Neural progenitor cell (in vitro differentiated cells): ENCODE measurements around the gene PYDC1. TPM values are rescaled to one million over a fixed set of nuclear protein-coding genes. Genes with fewer than 3 reads are reported as not detected.
A peak's percentile ranks its signal among the peaks of the same experiment; 100 is the strongest.

Experiments
- DNase-seq: peaks from one replicate; pipeline ENCODE4 v3.0.0-alpha.2; 2016; ENCODE audit warnings: low spot score
- H2AFZ ChIP-seq: fragments of 200-600 bp; sonication (generic); replicated peaks from 2 replicates; pipeline ENCODE4 v1.6.1; 2016; ENCODE audit warnings: antibody characterized with exemption
- H3F3A ChIP-seq: fragments of 200-600 bp; sonication (generic); 2 replicates; pipeline ENCODE4 v1.6.1; 2016; ENCODE audit warnings: antibody characterized with exemption, low read depth
- H3K27ac ChIP-seq: fragments of 200-600 bp; sonication (generic); 2 replicates; pipeline ENCODE4 v1.5.1; 2016; ENCODE audit warnings: mild to moderate bottlenecking
- H3K27me3 ChIP-seq: fragments of 200-600 bp; sonication (generic); 2 replicates; pipeline ENCODE4 v1.6.1; 2016; ENCODE audit warnings: mild to moderate bottlenecking, moderate library complexity
- H3K36me3 ChIP-seq: fragments of 200-600 bp; sonication (generic); 2 replicates; pipeline ENCODE4 v1.5.1; 2016
- H3K4me1 ChIP-seq: fragments of 200-600 bp; sonication (generic); 2 replicates; pipeline ENCODE4 v1.6.1; 2016; ENCODE audit warnings: mixed run types
- H3K4me2 ChIP-seq: fragments of 200-600 bp; sonication (generic); 2 replicates; pipeline ENCODE4 v1.6.1; 2016
- H3K4me3 ChIP-seq: fragments of 200-600 bp; sonication (generic); 2 replicates; pipeline ENCODE4 v1.5.1; 2016
- H3K79me2 ChIP-seq: fragments of 200-600 bp; sonication (generic); 2 replicates; pipeline ENCODE4 v1.6.1; 2016; ENCODE audit warnings: low read depth
- H3K9ac ChIP-seq: fragments of 200-600 bp; sonication (generic); 2 replicates; pipeline ENCODE4 v1.6.1; 2016
- H3K9me3 ChIP-seq: fragments of 200-600 bp; sonication (generic); 2 replicates; pipeline ENCODE4 v1.5.1; 2016; ENCODE audit warnings: low read depth
- H4K20me1 ChIP-seq: fragments of 200-600 bp; sonication (generic); 2 replicates; pipeline ENCODE4 v1.6.1; 2016; ENCODE audit warnings: low read depth
- H3K27ac Mint-ChIP-seq: 3 replicates; pipeline ENCODE4 v1.8.0; 2021; ENCODE audit warnings: mixed read lengths
- H3K27me3 Mint-ChIP-seq: 2 replicates; pipeline ENCODE4 v1.8.0; 2022; ENCODE audit warnings: low read depth, mild to moderate bottlenecking, inconsistent platforms, moderate library complexity, mixed read lengths; ENCODE audit not compliant: insufficient read depth
- H3K36me3 Mint-ChIP-seq: 3 replicates; pipeline ENCODE4 v1.8.0; 2021; ENCODE audit warnings: mixed read lengths
- H3K4me1 Mint-ChIP-seq: 3 replicates; pipeline ENCODE4 v1.8.0; 2021; ENCODE audit warnings: mixed read lengths
- H3K4me3 Mint-ChIP-seq: 3 replicates; pipeline ENCODE4 v1.8.0; 2021; ENCODE audit warnings: mild to moderate bottlenecking, moderate library complexity, mixed read lengths
- H3K9me3 Mint-ChIP-seq: 3 replicates; pipeline ENCODE4 v1.8.0; 2020; ENCODE audit warnings: mixed read lengths
- CTCF ChIP-seq: fragments of 200-600 bp; sonication (generic); IDR thresholded peaks from 2 replicates; pipeline ENCODE4 v1.5.1; 2017; ENCODE audit warnings: antibody characterized with exemption, mild to moderate bottlenecking
- EZH2 ChIP-seq: fragments of 200-600 bp; sonication (generic); IDR thresholded peaks from 2 replicates; pipeline ENCODE4 v1.6.1; 2017; ENCODE audit warnings: antibody characterized with exemption, mild to moderate bottlenecking, moderate library complexity
- EZH2phosphoT487 ChIP-seq: fragments of 200-600 bp; sonication (generic); IDR thresholded peaks from 2 replicates; pipeline ENCODE4 v1.6.1; 2017; ENCODE audit warnings: antibody characterized with exemption
- total RNA-seq: library from RNA; depleted of rRNA; stranded (reverse); fragments of >200 nt; gene quantifications from 2 replicates; pipeline ENCODE4 v1.2.3, GENCODE V29; 2015; ENCODE audit warnings: low replicate concordance

Gene PYDC1
- total RNA-seq, 1 donor from 2014 or later, result not detected

GRCh38 chr16:31214708-31215286 is 2.1 kb downstream of the PYDC1 start:
- peaks cover 11% of the 10 kb centered on the region for H3K4me1 Mint-ChIP-seq
- peaks cover 16% of the 10 kb centered on the region for H4K20me1 ChIP-seq
- no peaks in the 10 kb centered on the region for H3K79me2 ChIP-seq
- no peak overlapping the region for H3K9ac ChIP-seq
- peak; percentile 52 for DNase-seq
- no peak overlapping the region for H3K27ac Mint-ChIP-seq
- no peak overlapping the region for H3K27ac ChIP-seq
- H3K4me2 ChIP-seq, result peak overlapping the region; percentile 87
- no peaks in the 10 kb centered on the region for H3K9me3 ChIP-seq
- peak; percentile 66 for TF ChIP-seq EZH2
- no peak for TF ChIP-seq EZH2phosphoT487
- TF ChIP-seq CTCF, result peak; percentile 14
- H3K36me3 ChIP-seq, result no peaks in the 10 kb centered on the region
- peak overlapping the region; percentile 84 for H3K4me3 Mint-ChIP-seq
- peaks cover 79% of the 10 kb centered on the region for H3K27me3 ChIP-seq
- H3K36me3 Mint-ChIP-seq, result no peaks in the 10 kb centered on the region
- H3F3A ChIP-seq, result peaks cover 9% of the 10 kb centered on the region
- peak overlapping the region; percentile 96 for H2AFZ ChIP-seq
- H3K27me3 Mint-ChIP-seq, result peaks cover 63% of the 10 kb centered on the region
- H3K4me3 ChIP-seq, result peak overlapping the region; percentile 51
- peaks cover 23% of the 10 kb centered on the region for H3K4me1 ChIP-seq
- no peaks in the 10 kb centered on the region for H3K9me3 Mint-ChIP-seq

GRCh38 chr16:31213877-31214707 is 2.8 kb downstream of the PYDC1 start, which contains the start of gene TRIM72:
Gene TRIM72, plus strand, starts transcription at chr16:31214119. Its CDS starts 620 bp downstream, at chr16:31214739.
- Histone ChIP-seq H3K27ac (no peak within 1 kb of the TSS), H3F3A (peaks cover 9% of the 10 kb centered on the region), H3K27me3 (peaks cover 77% of the 10 kb centered on the region), H3K4me2 (peak within 1 kb of the TSS; percentile 87), H4K20me1 (peaks cover 16% of the 10 kb centered on the region), H3K9me3 (no peaks in the 10 kb centered on the region), H3K79me2 (no peaks in the 10 kb centered on the region), H3K4me1 (peaks cover 23% of the 10 kb centered on the region), H3K4me3 (peak within 1 kb of the TSS; percentile 51), H3K36me3 (no peaks in the 10 kb centered on the region), H3K9ac (no peak within 1 kb of the TSS), H2AFZ (peak within 1 kb of the TSS; percentile 96)
- H3K4me3 Mint-ChIP-seq, result peak within 1 kb of the TSS; percentile 84
- no peaks in the 10 kb centered on the region for H3K36me3 Mint-ChIP-seq
- no peaks in the 10 kb centered on the region for H3K9me3 Mint-ChIP-seq
- H3K27ac Mint-ChIP-seq, result no peak within 1 kb of the TSS
- peaks cover 11% of the 10 kb centered on the region for H3K4me1 Mint-ChIP-seq
- no peak for DNase-seq
- no peak for TF ChIP-seq CTCF
- no peak for TF ChIP-seq EZH2
- no peak for TF ChIP-seq EZH2phosphoT487
- H3K27me3 Mint-ChIP-seq, result peaks cover 62% of the 10 kb centered on the region

GRCh38 chr16:31213342-31213741 is 3.6 kb downstream of the PYDC1 start:
- no peak overlapping the region for H3K9ac ChIP-seq
- H3K36me3 ChIP-seq, result no peaks in the 10 kb centered on the region
- H3K4me2 ChIP-seq, result no peak overlapping the region
- peaks cover 11% of the 10 kb centered on the region for H3K4me1 Mint-ChIP-seq
- no peaks in the 10 kb centered on the region for H3K79me2 ChIP-seq
- no peak overlapping the region for H3K27ac ChIP-seq
- H2AFZ ChIP-seq, result no peak overlapping the region
- no peak for DNase-seq
- peaks cover 9% of the 10 kb centered on the region for H3F3A ChIP-seq
- no peak for TF ChIP-seq EZH2phosphoT487
- TF ChIP-seq EZH2, result no peak
- TF ChIP-seq CTCF, result no peak
- no peaks in the 10 kb centered on the region for H3K9me3 ChIP-seq
- peaks cover 23% of the 10 kb centered on the region for H3K4me1 ChIP-seq
- H3K4me3 ChIP-seq, result no peak overlapping the region
- no peak overlapping the region for H3K4me3 Mint-ChIP-seq
- peaks cover 16% of the 10 kb centered on the region for H4K20me1 ChIP-seq
- H3K27me3 Mint-ChIP-seq, result peaks cover 56% of the 10 kb centered on the region
- no peak overlapping the region for H3K27ac Mint-ChIP-seq
- H3K9me3 Mint-ChIP-seq, result no peaks in the 10 kb centered on the region
- no peaks in the 10 kb centered on the region for H3K36me3 Mint-ChIP-seq
- H3K27me3 ChIP-seq, result peaks cover 69% of the 10 kb centered on the region
